ENCODE results near the gene HNRNPA3.
A peak's percentile ranks its signal among the peaks of the same experiment; 100 is the strongest.
"Not testable (repeated sequence)": the region's sequence is repeated elsewhere in the genome, so short reads cannot be mapped to it uniquely, and the experiment has no call there.

The HNRNPA3 gene

GRCh38 chr2:177257471-177257870, 44.9 kb downstream of the HNRNPA3 start:
- DNase-seq, result no peak

- no peak for DNase-seq
These were observed 45.5 kb downstream of the HNRNPA3 start for GRCh38 chr2:177258059-177258458.

GRCh38 chr2:177260379-177260778, 47.8 kb downstream of the HNRNPA3 start:
- DNase-seq, result no peak

- DNase-seq, result no peak
These were observed 48.8 kb downstream of the HNRNPA3 start for GRCh38 chr2:177261116-177262060.

- DNase-seq, result no peak
These were observed 49.5 kb downstream of the HNRNPA3 start for GRCh38 chr2:177262092-177262491.

GRCh38 chr2:177262958-177263450, 50.4 kb downstream of the HNRNPA3 start:
- DNase-seq, result no peak

- DNase-seq, result peak; percentile 92
These were observed 51.0 kb downstream of the HNRNPA3 start for GRCh38 chr2:177263451-177264208.

GRCh38 chr2:177264209-177264692, 51.7 kb downstream of the HNRNPA3 start:
- no peak for DNase-seq

GRCh38 chr2:177264693-177265587, 52.3 kb downstream of the HNRNPA3 start, which contains the start of gene NFE2L2:
TSS of gene NFE2L2 (minus strand) at chr2:177264727. CDS start at chr2:177264576, 151 bp downstream.
- DNase-seq, result peak; percentile 67

GRCh38 chr2:177265824-177266817, 53.5 kb downstream of the HNRNPA3 start:
- peak; percentile 71 for DNase-seq

GRCh38 chr2:177266955-177267354, 54.4 kb downstream of the HNRNPA3 start:
- not testable (repeated sequence) for DNase-seq

GRCh38 chr2:177268187-177268871, 55.7 kb downstream of the HNRNPA3 start:
- no peak for DNase-seq

- no peak for DNase-seq
These were observed 56.3 kb downstream of the HNRNPA3 start for GRCh38 chr2:177268901-177269300.

GRCh38 chr2:177270531-177270930, 57.9 kb downstream of the HNRNPA3 start:
- DNase-seq, result no peak

- DNase-seq, result no peak
These were observed 59.5 kb downstream of the HNRNPA3 start for GRCh38 chr2:177271981-177272666.

- DNase-seq, result no peak
These were observed 60.2 kb downstream of the HNRNPA3 start for GRCh38 chr2:177272765-177273164.

GRCh38 chr2:177273408-177273807, 60.8 kb downstream of the HNRNPA3 start:
- DNase-seq, result no peak
